SK-N-SH (cell line): Measurements from ENCODE around the gene ADAMTSL5. TPM values are rescaled to one million over a fixed set of nuclear protein-coding genes. Genes with fewer than 3 reads are reported as not detected.

ENCODE experiments used
- CTCF ChIA-PET: fragments of 300-600, 350-600 bp; formaldehyde crosslinking; extraction: SDS; loops from one replicate; lab custom pipeline; 2021; lab: Yijun Ruan, JAX
- POLR2A ChIA-PET: fragments of 350-600 bp; sonication (Branson Sonifier 250); formaldehyde crosslinking; extraction: SDS; loops from one replicate; lab custom pipeline; 2020; ENCODE audit warnings: antibody characterized with exemption, inconsistent platforms; lab: Yijun Ruan, JAX
- DNase-seq: peaks from one replicate; pipeline ENCODE4 v3.0.0; 2012
- H2AFZ ChIP-seq: fragments of 200-600 bp; sonication (generic); 2 replicates; pipeline ENCODE4 v1.8.1; 2016; ENCODE audit warnings: antibody characterized with exemption, mild to moderate bottlenecking, low read depth
- H3F3A ChIP-seq: fragments of 200-600 bp; sonication (generic); replicated peaks from 2 replicates; pipeline ENCODE3; 2016; ENCODE audit warnings: antibody characterized with exemption, mild to moderate bottlenecking; ENCODE audit not compliant: insufficient read depth
- H3K27ac ChIP-seq, 2 experiments: fragments of 200-500 bp in 1 of 2; fragments of 200-600 bp in 1 of 2; sonication (Bioruptor generic) in 1 of 2; sonication (generic), shearing (Covaris generic) in 1 of 2; 2 replicates each; pipeline versions ENCODE4 v1.5.1 to v1.6.1; 2014 to 2016; ENCODE audit warnings: low read depth in 2 of 2, inconsistent platforms in 1 of 2, low read length in 1 of 2, mild to moderate bottlenecking in 1 of 2, mixed read lengths in 1 of 2
- H3K27me3 ChIP-seq: fragments of 200-600 bp; sonication (generic), shearing (Covaris generic); 2 replicates; pipeline ENCODE4 v1.6.1; 2016; ENCODE audit warnings: mixed run types; ENCODE audit not compliant: insufficient read depth
- H3K36me3 ChIP-seq, 2 experiments: fragments of 200-500 bp in 1 of 2; fragments of 200-600 bp in 1 of 2; sonication (Bioruptor generic) in 1 of 2; sonication (generic) in 1 of 2; replicated peaks in 1 of 2; 2 replicates each; pipeline versions ENCODE3 to v1.5.1; 2014 to 2016; ENCODE audit warnings: low read length in 1 of 2, mild to moderate bottlenecking in 1 of 2; ENCODE audit not compliant: insufficient read depth in 2 of 2, control insufficient read depth in 1 of 2
- H3K4me1 ChIP-seq, 2 experiments: fragments of 200-500 bp in 1 of 2; fragments of 200-600 bp in 1 of 2; sonication (Bioruptor generic) in 1 of 2; sonication (generic), shearing (Covaris generic) in 1 of 2; 2 replicates each; pipeline versions ENCODE4 v1.5.1 to v1.6.1; 2014 to 2016; ENCODE audit warnings: low read depth in 1 of 2, low read length in 1 of 2, mixed run types in 1 of 2; ENCODE audit not compliant: insufficient read depth in 2 of 2, control insufficient read depth in 1 of 2
- H3K4me2 ChIP-seq: fragments of 200-600 bp; sonication (generic), shearing (Covaris generic); 2 replicates; pipeline ENCODE4 v1.6.1; 2017; ENCODE audit warnings: mixed run types
- H3K4me3 ChIP-seq, 2 experiments: fragments of 200-500 bp in 1 of 2; fragments of 200-600 bp in 1 of 2; sonication (Bioruptor generic) in 1 of 2; sonication (generic), shearing (Covaris generic) in 1 of 2; 2 replicates each; pipeline versions ENCODE4 v1.5.1 to v1.8.1; 2014 to 2016; ENCODE audit warnings: low read depth in 2 of 2, inconsistent platforms in 1 of 2, low read length in 1 of 2, mild to moderate bottlenecking in 1 of 2, mixed read lengths in 1 of 2, moderate library complexity in 1 of 2
- H3K79me2 ChIP-seq: fragments of 200-600 bp; sonication (generic); 2 replicates; pipeline ENCODE4 v1.8.1; 2017; ENCODE audit warnings: mild to moderate bottlenecking; ENCODE audit not compliant: insufficient read depth
- H3K9ac ChIP-seq: fragments of 200-600 bp; sonication (generic); 2 replicates; pipeline ENCODE4 v1.6.1; 2017; ENCODE audit warnings: mixed run types
- H3K9me2 ChIP-seq: fragments of 200-600 bp; sonication (generic); 2 replicates; pipeline ENCODE4 v1.6.1; 2017; ENCODE audit warnings: mixed run types
- H3K9me3 ChIP-seq: fragments of 200-600 bp; sonication (generic); 2 replicates; pipeline ENCODE4 v1.6.1; 2017; ENCODE audit warnings: mixed run types, mild to moderate bottlenecking, moderate library complexity
- H4K20me1 ChIP-seq: fragments of 200-600 bp; sonication (generic); 2 replicates; pipeline ENCODE4 v1.6.1; 2017; ENCODE audit warnings: mild to moderate bottlenecking, mixed run types; ENCODE audit not compliant: insufficient read depth
- CHD2 ChIP-seq: fragments of 150-350 bp; IDR thresholded peaks from 2 replicates; pipeline ENCODE4 v1.6.1; 2018; ENCODE audit warnings: low read length; ENCODE audit not compliant: partially characterized antibody
- EP300 ChIP-seq, 2 experiments: IDR thresholded peaks; 2 replicates each; pipeline versions ENCODE4 v1.4.0 to v1.6.1; 2012; ENCODE audit warnings: borderline replicate concordance in 1 of 2, low read depth in 1 of 2, low read length in 1 of 2
- EZH2phosphoT487 ChIP-seq: fragments of 200-600 bp; sonication (generic); IDR thresholded peaks from 2 replicates; pipeline ENCODE4 v1.6.1; 2017; ENCODE audit warnings: low read depth, mixed run types, mild to moderate bottlenecking, antibody characterized with exemption, moderate library complexity, borderline replicate concordance
- FOSL2 ChIP-seq: IDR thresholded peaks from 2 replicates; pipeline ENCODE4 v1.4.0; 2012; ENCODE audit warnings: low read depth, mild to moderate bottlenecking, moderate library complexity, borderline replicate concordance
- FOXJ3 ChIP-seq: sonication (generic); formaldehyde crosslinking; IDR thresholded peaks from 2 replicates; pipeline ENCODE4 v1.5.1; 2020; ENCODE audit warnings: mild to moderate bottlenecking, missing genetic modification reagents
- FOXM1 ChIP-seq: IDR thresholded peaks from 2 replicates; pipeline ENCODE4 v1.4.0; 2012; ENCODE audit warnings: low read depth, mild to moderate bottlenecking
- GABPA ChIP-seq: IDR thresholded peaks from 2 replicates; pipeline ENCODE4 v1.4.0; 2012; ENCODE audit warnings: low read depth, mild to moderate bottlenecking
- GATA2 ChIP-seq: sonication (generic); formaldehyde crosslinking; IDR thresholded peaks from 2 replicates; pipeline ENCODE4 v1.5.0; 2020; ENCODE audit warnings: mild to moderate bottlenecking, missing genetic modification reagents
- JUND ChIP-seq: IDR thresholded peaks from 2 replicates; pipeline ENCODE4 v1.4.0; 2012
- MXI1 ChIP-seq: IDR thresholded peaks from 2 replicates; pipeline ENCODE4 v1.6.1; 2012; ENCODE audit warnings: mild to moderate bottlenecking, low read depth, low read length, improper control_type of control experiment
- NFIC ChIP-seq: IDR thresholded peaks from 2 replicates; pipeline ENCODE4 v1.4.0; 2012; ENCODE audit warnings: borderline replicate concordance
- NRF1 ChIP-seq: IDR thresholded peaks from 2 replicates; pipeline ENCODE4 v1.6.1; 2012; ENCODE audit warnings: low read depth, mild to moderate bottlenecking, low read length
- POLR2AphosphoS5 ChIP-seq: IDR thresholded peaks from 2 replicates; pipeline ENCODE4 v1.6.1; 2012; ENCODE audit warnings: low read depth, low read length
- RAD21 ChIP-seq: IDR thresholded peaks from 2 replicates; pipeline ENCODE4 v1.6.1; 2012; ENCODE audit warnings: mild to moderate bottlenecking, low read length
- REST ChIP-seq: IDR thresholded peaks from 2 replicates; pipeline ENCODE4 v1.6.1; 2012; ENCODE audit warnings: mild to moderate bottlenecking, low read depth, low read length, moderate library complexity
- RFX5 ChIP-seq: IDR thresholded peaks from 2 replicates; pipeline ENCODE4 v1.6.1; 2012; ENCODE audit warnings: mild to moderate bottlenecking, improper control_type of control experiment, low read length
- RXRA ChIP-seq: IDR thresholded peaks from 2 replicates; pipeline ENCODE4 v1.4.0; 2012; ENCODE audit warnings: low read depth, mild to moderate bottlenecking, borderline replicate concordance
- SIN3A ChIP-seq: IDR thresholded peaks from 2 replicates; pipeline ENCODE4 v1.6.1; 2012; ENCODE audit warnings: low read depth, mild to moderate bottlenecking, low read length, moderate library complexity, borderline replicate concordance
- TCF12 ChIP-seq: IDR thresholded peaks from 2 replicates; pipeline ENCODE4 v1.4.0; 2012
- USF1 ChIP-seq: IDR thresholded peaks from 2 replicates; pipeline ENCODE4 v1.4.0; 2012; ENCODE audit warnings: low read depth, borderline replicate concordance
- USF2 ChIP-seq: fragments of 150-350 bp; IDR thresholded peaks from 2 replicates; pipeline ENCODE4 v1.6.1; 2017; ENCODE audit warnings: antibody characterized with exemption, low read length, low read depth, borderline replicate concordance
- WGBS: methylation state at CpG from one replicate; pipeline ENCODE4 v1.1.6; 2017; ENCODE audit warnings: low lambda C conversion rate; 5-methylcytosine and 5-hydroxymethylcytosine counted together
- polyA plus RNA-seq, 3 experiments: library from polyadenylated mRNA; depleted of rRNA; stranded (reverse); fragments of >200 nt; gene quantifications; 2 replicates each; pipeline ENCODE4 v1.2.3, GENCODE V29; 2012

ADAMTSL5 gene
- polyA plus RNA-seq, 1 of the 3 experiments (the other 2 are of a cell fraction): 5.7 TPM

GRCh38 chr19:1483131-1483978 lies 29.5 kb downstream of the ADAMTSL5 start:
- H3K27me3 ChIP-seq: no peaks in the 10 kb centered on the region
- H4K20me1 ChIP-seq: no peaks in the 10 kb centered on the region
- POLR2A ChIA-PET: no interaction called here
- peaks cover 7% of the 10 kb centered on the region for H3K79me2 ChIP-seq
- no peak for TF ChIP-seq EP300 (IDR thresholded peaks at IDR 0.05; ENCODE audit: borderline replicate concordance in 1 of 2, low read depth in 1 of 2, low read length in 1 of 2)
- TF ChIP-seq FOXJ3: no peak
- no peak for TF ChIP-seq RFX5
- no peak for TF ChIP-seq EZH2phosphoT487
- TF ChIP-seq RAD21: no peak
- no peak for TF ChIP-seq SIN3A
- no peak for TF ChIP-seq MXI1
- TF ChIP-seq GATA2 (CRISPR knock-in tag): no peak
- no peak for TF ChIP-seq NRF1
- no peak for TF ChIP-seq CHD2
- no peak for TF ChIP-seq RXRA
- TF ChIP-seq, all 33 proteins: peak for 0
- Histone ChIP-seq H3K9me2 (no peaks in the 10 kb centered on the region), H2AFZ (no peak overlapping the region), H3K9ac (no peak overlapping the region), H3F3A (peaks cover 4% of the 10 kb centered on the region), H3K27ac (no peak overlapping the region), H3K36me3 (no peaks in the 10 kb centered on the region), H3K4me3 (no peak overlapping the region), H3K4me1 (no peaks in the 10 kb centered on the region), H3K4me2 (no peak overlapping the region), H3K9me3 (no peaks in the 10 kb centered on the region)
- DNase-seq: peak; percentile 37
- WGBS: 96% methylated on average over 34 of the region's 77 CpGs
- CTCF ChIA-PET: no interaction called here

GRCh38 chr19:1482361-1483130 lies 30.3 kb downstream of the ADAMTSL5 start:
- no peaks in the 10 kb centered on the region for H4K20me1 ChIP-seq
- H3K4me3 ChIP-seq: no peak overlapping the region
- H3F3A ChIP-seq: peaks cover 4% of the 10 kb centered on the region
- no peaks in the 10 kb centered on the region for H3K9me3 ChIP-seq
- no peak overlapping the region for H3K4me2 ChIP-seq
- H2AFZ ChIP-seq: no peak overlapping the region
- H3K79me2 ChIP-seq: peaks cover 15% of the 10 kb centered on the region
- no peak for TF ChIP-seq FOSL2
- TF ChIP-seq USF1: no peak
- TF ChIP-seq GABPA: no peak
- no peak for TF ChIP-seq EZH2phosphoT487
- no peak for TF ChIP-seq GATA2 (CRISPR knock-in tag)
- TF ChIP-seq NFIC: no peak
- TF ChIP-seq RFX5: no peak
- no peak for TF ChIP-seq NRF1
- TF ChIP-seq FOXM1: no peak
- no peak for TF ChIP-seq SIN3A
- no peak for TF ChIP-seq EP300 (IDR thresholded peaks at IDR 0.05; ENCODE audit: borderline replicate concordance in 1 of 2, low read depth in 1 of 2, low read length in 1 of 2)
- no peak for TF ChIP-seq USF2
- no peak for TF ChIP-seq TCF12
- TF ChIP-seq REST: no peak
- TF ChIP-seq POLR2AphosphoS5: no peak
- no peak for TF ChIP-seq JUND
- peak; percentile 51 for DNase-seq
- no peak overlapping the region for H3K9ac ChIP-seq
- 91% methylated on average over 15 of the region's 37 CpGs for WGBS
- ChIA-PET POLR2A (no interaction called here), CTCF (no interaction called here)
- no peaks in the 10 kb centered on the region for H3K27me3 ChIP-seq
- no peaks in the 10 kb centered on the region for H3K9me2 ChIP-seq
- no peak overlapping the region for H3K27ac ChIP-seq
- peaks cover 0 to 3% of the 10 kb centered on the region in 2 experiments; a peak in 1 of 4 replicates for H3K4me1 ChIP-seq
- H3K36me3 ChIP-seq: peaks cover 0 to under 1% of the 10 kb centered on the region in 2 experiments
